ENCODE measurements around the gene SP6.

DNA sequence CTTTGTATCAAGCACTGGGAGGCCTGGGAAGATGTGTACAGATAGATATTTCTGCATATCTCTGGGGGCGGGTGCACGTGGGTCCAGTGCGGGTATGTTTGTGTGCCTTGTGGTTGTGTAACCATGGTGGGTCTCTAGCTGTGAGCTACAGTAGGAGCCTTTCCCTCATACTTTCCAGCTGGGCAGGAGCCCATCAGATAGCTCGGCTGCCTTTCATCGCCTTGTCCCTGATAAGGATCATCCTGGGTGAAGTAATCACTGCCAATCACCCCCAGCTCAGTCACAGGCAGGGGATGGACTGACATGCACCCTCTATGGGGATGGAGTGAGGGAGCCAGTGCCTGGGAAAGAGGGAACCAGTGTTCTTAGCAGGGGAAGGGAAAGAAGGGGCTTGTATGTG is 6.7 kb downstream of the SP6 start:
- TF ChIP-seq CTCF (IDR thresholded peaks at IDR 0.05) (no peak), POLR2A (IDR thresholded peaks at IDR 0.05) (no peak), EP300 (IDR thresholded peaks at IDR 0.05) (no peak)
